Smooth muscle cell of the brain vasculature (primary cell): Measurements from ENCODE around the gene ZNF616.
"Not testable (repeated sequence)": the region's sequence is repeated elsewhere in the genome, so short reads cannot be mapped to it uniquely, and the experiment has no call there.

ENCODE experiments used
- DNase-seq: peaks from one replicate; pipeline ENCODE4 v3.0.0-alpha.2; 2012; ENCODE audit warnings: low read depth, low spot score

Gene ZNF616

DNA sequence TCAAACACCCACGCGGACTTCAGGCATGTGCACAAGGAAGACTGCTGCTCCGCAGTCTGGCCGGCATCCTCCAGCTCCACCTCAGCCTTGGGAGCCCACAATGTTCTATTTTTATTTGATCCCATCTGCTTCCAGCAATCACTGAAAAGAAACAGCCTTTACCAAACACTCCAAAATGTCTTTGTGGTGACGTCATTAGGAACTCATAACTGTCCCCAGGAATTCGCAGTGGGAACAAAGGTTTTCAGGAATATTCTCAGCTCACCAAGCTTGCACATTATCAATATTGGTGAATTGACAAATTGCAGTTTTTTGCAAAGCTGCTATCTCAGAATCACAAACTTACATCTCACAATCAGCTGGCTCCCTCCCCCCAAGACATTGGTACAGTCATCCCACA lies 29.0 kb downstream of the ZNF616 start:
- DNase-seq = no peak

DNA sequence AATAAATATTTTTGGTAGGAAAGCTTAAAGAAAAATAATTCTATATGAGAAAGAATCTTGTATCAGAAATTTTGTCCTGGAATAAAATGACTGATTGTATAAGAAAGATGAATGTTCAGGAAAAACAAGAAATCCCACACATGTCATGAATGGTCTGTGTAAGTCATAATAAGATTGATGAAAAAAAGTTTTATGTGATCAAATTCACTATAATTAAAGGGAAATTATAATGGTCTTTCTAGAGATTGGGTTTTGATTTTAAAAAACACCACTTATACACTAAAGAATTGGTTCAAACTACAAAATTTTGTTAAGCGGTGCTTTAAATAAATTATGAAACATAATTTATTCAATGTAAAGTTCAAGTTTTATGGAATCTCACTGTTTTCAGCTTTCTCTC lies 37.0 kb downstream of the ZNF616 start:
- DNase-seq = no peak

GRCh38 chr19:52101866-52102562 lies 37.7 kb downstream of the ZNF616 start:
- no peak for DNase-seq

GRCh38 chr19:52099497-52100138 lies 40.1 kb downstream of the ZNF616 start:
- no peak for DNase-seq

DNA sequence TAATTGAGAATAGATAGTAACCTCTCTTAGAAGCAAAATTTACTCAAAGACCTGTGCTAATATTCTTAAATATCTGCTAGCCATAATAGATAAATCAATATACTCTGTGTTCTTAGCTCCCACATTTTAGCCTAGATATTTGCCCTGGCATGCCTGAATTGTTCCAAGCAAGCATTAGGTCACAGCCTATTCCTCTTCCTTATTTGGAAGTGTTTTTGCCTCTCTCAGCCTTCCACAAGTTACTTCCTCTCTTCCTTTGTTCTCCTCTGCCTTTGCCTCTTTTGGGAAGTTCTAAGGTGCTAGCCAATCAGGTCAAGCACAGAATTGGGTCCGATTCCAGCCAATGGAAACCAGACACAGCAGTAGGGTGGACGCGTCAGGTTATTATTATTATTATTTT lies 43.3 kb downstream of the ZNF616 start:
- DNase-seq = not testable (repeated sequence)

- DNase-seq = peak; percentile 78
Observed at GRCh38 chr19:52095172-52096014, 44.3 kb downstream of the ZNF616 start, which contains the start of gene ZNF841. Gene ZNF841, minus strand, starts transcription at chr19:52095765. Its CDS starts 10,964 bp downstream, at chr19:52084801.

DNA sequence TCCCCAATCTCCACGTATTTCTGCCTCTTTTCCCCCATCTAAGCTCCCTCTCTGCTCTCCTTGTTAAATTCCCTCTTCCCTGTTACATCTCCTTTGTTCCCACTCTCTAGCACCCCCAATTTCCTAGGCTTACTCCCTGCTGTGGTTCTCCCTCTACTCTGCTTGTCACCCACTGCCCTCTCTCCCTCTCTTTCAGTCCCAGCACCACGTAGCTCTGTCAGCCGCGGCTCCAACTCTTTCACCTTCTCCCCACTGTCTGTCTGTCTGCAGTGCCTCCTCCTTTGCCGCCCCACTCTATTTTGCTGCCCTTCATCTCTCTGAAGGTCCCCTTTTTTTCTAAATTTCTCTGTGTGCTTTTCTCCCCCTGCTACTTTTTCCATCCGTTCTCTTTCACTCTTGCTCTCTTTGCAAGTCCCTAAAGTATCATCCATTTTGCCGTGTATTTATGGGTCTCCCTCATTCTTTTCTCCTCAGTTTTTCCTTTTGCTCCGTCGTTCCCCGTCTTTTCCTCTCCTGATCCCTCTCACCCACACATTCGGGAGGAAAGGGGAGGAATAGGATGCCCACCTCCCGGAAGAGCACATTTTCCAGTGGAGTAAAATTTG lies 45.1 kb downstream of the ZNF616 start:
- DNase-seq = no peak

DNA sequence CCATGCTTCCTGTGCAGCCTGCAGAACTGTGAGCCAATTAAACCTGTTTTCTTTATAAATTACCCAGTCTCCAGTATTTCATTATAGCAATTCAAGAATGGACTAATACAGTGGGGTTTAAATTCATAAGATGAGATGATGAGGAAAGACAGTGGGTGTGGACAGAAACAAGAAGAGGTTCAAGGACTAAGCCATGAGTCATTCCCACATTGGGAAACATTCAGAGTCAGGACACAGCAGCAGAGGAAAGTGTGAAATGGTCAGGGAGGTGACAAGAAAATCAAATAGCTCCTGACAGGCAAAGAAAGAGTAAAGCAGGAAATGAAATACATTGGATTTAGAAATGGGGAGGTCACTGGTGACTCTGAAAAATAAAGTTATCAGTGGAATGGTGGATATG lies 53.3 kb downstream of the ZNF616 start:
- DNase-seq = no peak

DNA sequence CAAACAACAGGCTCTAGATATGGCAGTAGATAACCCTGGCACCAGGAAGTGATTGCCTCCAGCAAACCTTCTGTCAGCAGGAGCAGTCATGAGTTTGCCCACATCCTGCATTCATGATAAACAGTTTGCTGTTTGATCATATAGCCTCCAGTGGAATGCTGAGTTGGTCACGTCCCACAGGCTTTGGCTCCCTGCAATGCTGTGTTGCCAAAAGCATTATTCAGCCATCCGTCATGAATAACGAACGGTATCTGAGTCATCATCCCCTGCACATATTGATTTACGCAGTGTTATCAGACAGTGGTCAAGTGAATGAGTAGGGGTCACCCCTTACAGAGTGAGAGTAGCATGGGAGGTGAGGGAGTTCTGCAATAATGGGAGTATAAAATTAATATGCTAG lies 69.2 kb downstream of the ZNF616 start:
- no peak for DNase-seq

- no peak for DNase-seq
Observed at GRCh38 chr19:52069653-52070052, 70.1 kb downstream of the ZNF616 start.

GRCh38 chr19:52066258-52066863 lies 73.4 kb downstream of the ZNF616 start:
- no peak for DNase-seq

- no peak for DNase-seq
Observed at GRCh38 chr19:52065399-52065798, 74.3 kb downstream of the ZNF616 start.
